Right atrium auricular region (tissue), 2 donors: ENCODE results near the gene KCNMA1. TPM values are rescaled to one million over a fixed set of nuclear protein-coding genes. Genes with fewer than 3 reads are reported as not detected.

ENCODE experiments used
- DNase-seq: peaks from one replicate; pipeline ENCODE4 v3.0.0-alpha.2; 2019; ENCODE audit warnings: low spot score
- H3K27ac ChIP-seq, 2 donors: fragments of 200-600 bp; sonication (generic); 1 replicate in 1 of 2; 2 replicates in 1 of 2; pipeline ENCODE4 v1.5.1; 2016 to 2019
- H3K27me3 ChIP-seq, 2 donors: fragments of 200-600 bp; sonication (generic); one replicate each; pipeline versions ENCODE4 v1.5.1 to v1.6.0; 2017 to 2019
- H3K36me3 ChIP-seq: fragments of 200-600 bp; sonication (generic); one replicate; pipeline ENCODE4 v1.5.1; 2016
- H3K4me1 ChIP-seq, 2 donors: fragments of 200-600 bp; sonication (generic); one replicate each; pipeline versions ENCODE4 v1.5.1 to v1.6.0; 2017 to 2019
- H3K4me3 ChIP-seq, 2 donors: fragments of 200-600 bp; sonication (generic); 1 replicate in 1 of 2; 2 replicates in 1 of 2; pipeline ENCODE4 v1.5.1; 2017 to 2019; ENCODE audit warnings: mild to moderate bottlenecking in 1 of 2, moderate library complexity in 1 of 2
- H3K9me3 ChIP-seq, 2 donors: fragments of 200-600 bp; sonication (generic); one replicate each; pipeline ENCODE4 v1.5.1; 2019
- total RNA-seq, 2 donors: library from RNA; depleted of rRNA; stranded (reverse); fragments of >200 nt; gene quantifications; one replicate each; pipeline ENCODE4 v1.1.0, GENCODE V29; 2016
- TF ChIP-seq, protein P1 (sequence below), 2 donors: fragments of 200-600 bp; sonication (generic); IDR thresholded peaks; one replicate each; pipeline ENCODE4 v1.5.1; 2019; ENCODE audit warnings: antibody characterized with exemption in 2 of 2

Gene KCNMA1
- total RNA-seq, 2 donors from 2014 or later: 2.3 to 3.5 TPM

GRCh38 chr10:77308084-77308732 is 329.4 kb downstream of the KCNMA1 start:
- Histone ChIP-seq H3K27me3 (no peaks in the 10 kb centered on the region), H3K27ac (no peak overlapping the region), H3K9me3 (no peaks in the 10 kb centered on the region), H3K4me1 (no peaks in the 10 kb centered on the region), H3K4me3 (no peak overlapping the region), H3K36me3 (no peaks in the 10 kb centered on the region)
- DNase-seq: no peak
- TF ChIP-seq, protein P1, sequence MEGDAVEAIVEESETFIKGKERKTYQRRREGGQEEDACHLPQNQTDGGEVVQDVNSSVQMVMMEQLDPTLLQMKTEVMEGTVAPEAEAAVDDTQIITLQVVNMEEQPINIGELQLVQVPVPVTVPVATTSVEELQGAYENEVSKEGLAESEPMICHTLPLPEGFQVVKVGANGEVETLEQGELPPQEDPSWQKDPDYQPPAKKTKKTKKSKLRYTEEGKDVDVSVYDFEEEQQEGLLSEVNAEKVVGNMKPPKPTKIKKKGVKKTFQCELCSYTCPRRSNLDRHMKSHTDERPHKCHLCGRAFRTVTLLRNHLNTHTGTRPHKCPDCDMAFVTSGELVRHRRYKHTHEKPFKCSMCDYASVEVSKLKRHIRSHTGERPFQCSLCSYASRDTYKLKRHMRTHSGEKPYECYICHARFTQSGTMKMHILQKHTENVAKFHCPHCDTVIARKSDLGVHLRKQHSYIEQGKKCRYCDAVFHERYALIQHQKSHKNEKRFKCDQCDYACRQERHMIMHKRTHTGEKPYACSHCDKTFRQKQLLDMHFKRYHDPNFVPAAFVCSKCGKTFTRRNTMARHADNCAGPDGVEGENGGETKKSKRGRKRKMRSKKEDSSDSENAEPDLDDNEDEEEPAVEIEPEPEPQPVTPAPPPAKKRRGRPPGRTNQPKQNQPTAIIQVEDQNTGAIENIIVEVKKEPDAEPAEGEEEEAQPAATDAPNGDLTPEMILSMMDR (IDR thresholded peaks at IDR 0.05): no peak

DNA sequence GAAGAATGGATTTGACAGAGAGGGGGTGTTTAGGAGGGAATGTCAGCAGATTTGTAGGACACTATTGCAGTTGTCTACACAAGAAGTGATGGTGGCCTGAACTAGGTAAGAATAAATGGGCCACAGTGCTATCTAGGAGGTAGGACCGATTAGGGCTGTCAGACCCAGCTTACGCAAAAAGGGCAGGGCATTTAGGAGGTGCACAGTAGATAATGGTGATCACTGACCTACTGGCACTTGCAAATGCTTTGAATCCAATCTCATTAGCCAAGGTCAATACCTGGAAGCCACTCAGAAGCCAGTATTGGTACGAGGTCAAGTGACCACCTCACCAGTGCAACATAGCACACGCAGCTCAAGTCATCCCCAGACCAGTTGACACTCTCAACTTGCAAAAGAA is 330.9 kb downstream of the KCNMA1 start:
- H3K4me3 ChIP-seq: no peak overlapping the region
- DNase-seq: no peak
- H3K9me3 ChIP-seq: no peaks in the 10 kb centered on the region
- H3K27ac ChIP-seq: no peak overlapping the region
- H3K27me3 ChIP-seq: no peaks in the 10 kb centered on the region
- no peaks in the 10 kb centered on the region for H3K36me3 ChIP-seq
- TF ChIP-seq, protein P1 (IDR thresholded peaks at IDR 0.05): no peak
- H3K4me1 ChIP-seq: no peaks in the 10 kb centered on the region

GRCh38 chr10:77305650-77306632 is 331.7 kb downstream of the KCNMA1 start:
- no peak for DNase-seq
- Histone ChIP-seq H3K9me3 (no peaks in the 10 kb centered on the region), H3K36me3 (no peaks in the 10 kb centered on the region), H3K27me3 (no peaks in the 10 kb centered on the region), H3K4me3 (no peak overlapping the region), H3K4me1 (no peaks in the 10 kb centered on the region), H3K27ac (no peak overlapping the region)
- TF ChIP-seq, protein P1 (IDR thresholded peaks at IDR 0.05): no peak

DNA sequence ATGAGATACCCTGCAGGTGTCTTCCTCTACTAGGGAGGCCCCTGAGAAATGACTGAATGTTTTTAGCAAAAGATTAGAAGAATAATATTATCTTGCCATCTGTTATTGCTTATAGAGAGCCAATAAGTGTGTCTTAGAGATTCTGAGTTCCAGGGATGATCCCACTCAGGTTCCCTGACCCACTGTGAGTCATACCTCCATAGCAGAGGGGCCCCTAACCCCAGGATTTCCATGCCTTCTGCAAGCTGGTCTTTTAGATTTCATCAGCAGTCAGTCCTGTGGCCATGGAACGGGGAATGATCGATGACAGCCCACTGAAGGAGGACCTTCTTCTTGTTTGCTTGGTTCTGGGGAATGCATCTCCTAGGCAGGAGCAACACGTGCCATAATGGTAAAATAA is 333.4 kb downstream of the KCNMA1 start:
- Histone ChIP-seq H3K9me3 (no peaks in the 10 kb centered on the region), H3K36me3 (no peaks in the 10 kb centered on the region), H3K4me1 (no peaks in the 10 kb centered on the region), H3K27ac (no peak overlapping the region), H3K27me3 (no peaks in the 10 kb centered on the region), H3K4me3 (no peak overlapping the region)
- TF ChIP-seq, protein P1 (IDR thresholded peaks at IDR 0.05): no peak
- no peak for DNase-seq

GRCh38 chr10:77301305-77301730 is 336.3 kb downstream of the KCNMA1 start:
- Histone ChIP-seq H3K9me3 (no peaks in the 10 kb centered on the region), H3K4me3 (no peak overlapping the region), H3K36me3 (no peaks in the 10 kb centered on the region), H3K4me1 (no peaks in the 10 kb centered on the region), H3K27me3 (no peaks in the 10 kb centered on the region), H3K27ac (no peak overlapping the region)
- no peak for DNase-seq
- TF ChIP-seq, protein P1 (IDR thresholded peaks at IDR 0.05): no peak
